Retinal pigment epithelial cell (primary cell): ENCODE measurements around the gene SALL3.

Experiments
- DNase-seq: peaks from one replicate; pipeline ENCODE4 v3.0.0-alpha.2; 2010; ENCODE audit warnings: low read depth
- H3K4me3 ChIP-seq: 2 replicates; pipeline ENCODE4 v1.5.1; 2011; ENCODE audit warnings: mild to moderate bottlenecking, low read length, control low read depth, moderate library complexity
- TF ChIP-seq, protein P1 (sequence below): conservative IDR thresholded peaks from 2 replicates; pipeline ENCODE4 v1.5.1; 2011; ENCODE audit warnings: low read depth, low read length, control low read depth, inconsistent platforms

The SALL3 gene

DNA sequence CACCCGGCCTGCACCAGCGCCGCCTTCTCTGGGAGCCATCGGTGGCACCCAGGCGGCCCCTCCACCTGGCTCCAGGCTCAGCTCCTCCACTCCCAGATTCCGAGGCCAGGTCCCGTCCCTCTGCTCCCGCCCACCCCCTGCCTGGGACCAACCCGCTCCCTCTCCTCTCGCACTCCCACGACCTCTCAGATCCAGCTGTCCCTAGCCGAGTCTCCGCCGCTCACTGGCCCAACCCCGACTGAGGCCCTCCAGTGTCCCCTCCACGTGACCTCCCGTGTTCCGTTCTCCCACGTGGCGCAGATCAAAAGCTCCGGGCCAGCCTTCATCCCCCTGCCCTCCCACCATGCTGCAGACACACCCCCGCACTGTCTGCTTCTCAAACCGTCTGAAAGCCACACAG, 14.4 kb upstream of the SALL3 start:
- TF ChIP-seq, protein P1, sequence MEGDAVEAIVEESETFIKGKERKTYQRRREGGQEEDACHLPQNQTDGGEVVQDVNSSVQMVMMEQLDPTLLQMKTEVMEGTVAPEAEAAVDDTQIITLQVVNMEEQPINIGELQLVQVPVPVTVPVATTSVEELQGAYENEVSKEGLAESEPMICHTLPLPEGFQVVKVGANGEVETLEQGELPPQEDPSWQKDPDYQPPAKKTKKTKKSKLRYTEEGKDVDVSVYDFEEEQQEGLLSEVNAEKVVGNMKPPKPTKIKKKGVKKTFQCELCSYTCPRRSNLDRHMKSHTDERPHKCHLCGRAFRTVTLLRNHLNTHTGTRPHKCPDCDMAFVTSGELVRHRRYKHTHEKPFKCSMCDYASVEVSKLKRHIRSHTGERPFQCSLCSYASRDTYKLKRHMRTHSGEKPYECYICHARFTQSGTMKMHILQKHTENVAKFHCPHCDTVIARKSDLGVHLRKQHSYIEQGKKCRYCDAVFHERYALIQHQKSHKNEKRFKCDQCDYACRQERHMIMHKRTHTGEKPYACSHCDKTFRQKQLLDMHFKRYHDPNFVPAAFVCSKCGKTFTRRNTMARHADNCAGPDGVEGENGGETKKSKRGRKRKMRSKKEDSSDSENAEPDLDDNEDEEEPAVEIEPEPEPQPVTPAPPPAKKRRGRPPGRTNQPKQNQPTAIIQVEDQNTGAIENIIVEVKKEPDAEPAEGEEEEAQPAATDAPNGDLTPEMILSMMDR = no peak
- DNase-seq = no peak
- no peak overlapping the region for H3K4me3 ChIP-seq

DNA sequence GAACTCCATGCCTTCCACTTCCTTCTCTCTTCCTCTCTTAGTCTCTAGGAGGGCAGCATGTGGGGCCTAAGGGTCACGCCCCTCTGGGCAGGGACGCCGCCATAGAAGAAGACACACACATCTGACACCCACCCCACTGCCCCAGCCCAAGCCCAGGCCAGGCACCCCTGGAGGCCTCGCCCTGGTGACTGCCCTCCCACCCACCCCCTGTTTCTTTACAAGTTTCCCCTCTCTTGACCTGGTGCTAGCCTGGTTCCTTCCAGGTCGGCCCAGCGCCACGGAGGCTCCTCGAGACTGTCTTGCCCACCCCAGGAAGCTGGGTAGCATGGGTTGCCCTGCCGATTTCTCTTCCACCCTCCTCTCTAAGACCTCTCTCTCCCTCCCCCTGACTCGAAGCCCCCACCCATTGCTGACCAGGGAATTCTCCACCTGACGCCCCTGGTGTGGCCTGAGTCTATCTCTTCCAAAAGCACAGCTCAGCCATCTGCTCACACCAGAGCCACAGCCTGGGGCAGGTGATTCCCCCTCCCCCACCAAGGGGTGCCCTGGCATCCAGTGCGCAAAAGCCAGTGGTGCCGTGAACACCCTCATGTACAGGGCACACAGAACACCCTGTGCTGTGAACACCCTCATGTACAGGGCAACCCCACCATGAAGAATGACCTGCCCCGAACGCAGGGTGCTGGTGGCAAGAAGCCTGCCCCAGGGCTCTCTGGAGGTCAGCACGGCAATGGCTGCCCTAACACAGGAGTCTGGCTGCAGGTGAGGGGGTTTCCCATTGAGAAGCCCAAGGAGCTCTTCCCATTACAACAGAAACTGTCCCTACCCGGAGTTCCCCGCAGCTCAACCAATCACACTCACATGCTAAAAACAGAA, 13.5 kb upstream of the SALL3 start:
- TF ChIP-seq, protein P1 = no peak

DNA sequence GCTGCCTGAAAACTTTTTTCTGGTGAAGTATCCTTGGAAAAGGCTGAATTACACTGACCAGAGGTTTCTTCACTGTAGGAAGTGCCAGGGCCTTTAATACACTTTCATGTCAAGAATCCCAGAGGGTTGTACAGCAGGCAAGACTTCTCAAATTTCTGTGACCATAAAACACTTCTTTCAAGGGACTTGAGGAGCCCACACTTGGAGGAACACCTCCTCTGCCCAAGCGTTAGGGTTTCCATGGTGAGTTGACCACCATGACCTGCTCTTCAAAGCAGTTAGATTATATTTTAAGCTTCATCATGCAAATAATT, 12.9 kb upstream of the SALL3 start:
- no peak overlapping the region for H3K4me3 ChIP-seq
- no peak for DNase-seq
- TF ChIP-seq, protein P1 = no peak

More for the DNA sequence above, 13.5 kb upstream of the SALL3 start:
- DNase-seq = no peak
- no peak overlapping the region for H3K4me3 ChIP-seq

DNA sequence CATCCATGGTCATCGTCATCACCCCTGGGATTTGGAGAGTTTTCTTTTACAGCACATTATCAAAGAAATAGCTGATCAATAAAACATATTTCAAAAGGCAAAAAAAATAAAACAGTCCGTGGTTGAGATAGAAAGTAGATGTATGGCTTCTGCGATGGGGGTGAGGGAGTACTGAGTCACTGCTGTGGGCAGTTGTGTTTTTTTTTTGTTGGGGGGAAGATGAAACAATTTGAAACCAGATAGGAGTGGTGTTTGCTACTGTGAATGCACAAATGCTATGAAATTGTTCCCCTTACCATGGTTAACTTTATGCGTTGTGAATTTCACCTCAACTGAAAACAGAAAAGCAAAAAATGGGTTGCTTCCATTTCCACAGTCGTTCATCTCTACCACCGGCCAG, 11.9 kb upstream of the SALL3 start:
- no peak overlapping the region for H3K4me3 ChIP-seq
- DNase-seq = no peak
- TF ChIP-seq, protein P1 = no peak

DNA sequence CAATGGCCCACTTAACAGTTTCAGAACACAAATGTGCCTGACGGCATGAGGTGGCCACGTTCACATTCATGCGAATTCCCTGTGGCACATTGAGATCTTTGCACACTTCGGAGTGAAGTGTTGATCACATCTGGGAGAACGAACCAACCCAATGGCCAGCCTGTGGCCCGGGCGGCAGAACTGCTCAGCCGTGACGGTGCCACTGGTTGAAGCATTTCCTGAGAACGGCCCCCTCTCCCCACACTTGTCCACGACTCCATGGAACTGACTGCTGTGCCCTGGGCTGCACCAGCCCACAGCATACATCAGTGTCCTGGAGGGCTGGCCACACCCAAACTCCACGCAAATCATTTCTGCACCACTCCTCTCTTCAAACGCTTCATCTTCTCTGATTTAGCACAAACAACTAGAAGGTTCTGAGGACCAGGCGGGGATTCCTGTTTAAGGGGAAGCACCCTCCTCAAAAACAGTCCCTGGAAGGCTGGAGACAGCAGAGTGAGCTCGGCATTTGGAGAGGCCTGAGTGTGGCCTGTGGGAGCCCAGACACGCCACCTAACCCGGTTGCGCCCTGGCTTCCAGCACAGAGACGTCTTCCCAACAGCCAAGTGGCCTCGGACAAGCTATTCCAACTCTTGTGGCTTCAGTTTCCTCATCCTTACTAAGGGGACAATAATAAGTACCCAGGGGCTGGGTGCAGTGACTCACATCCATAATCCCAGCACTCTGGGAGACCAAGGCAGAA, 9.9 kb upstream of the SALL3 start:
- no peak for DNase-seq
- no peak overlapping the region for H3K4me3 ChIP-seq
- TF ChIP-seq, protein P1 = no peak

DNA sequence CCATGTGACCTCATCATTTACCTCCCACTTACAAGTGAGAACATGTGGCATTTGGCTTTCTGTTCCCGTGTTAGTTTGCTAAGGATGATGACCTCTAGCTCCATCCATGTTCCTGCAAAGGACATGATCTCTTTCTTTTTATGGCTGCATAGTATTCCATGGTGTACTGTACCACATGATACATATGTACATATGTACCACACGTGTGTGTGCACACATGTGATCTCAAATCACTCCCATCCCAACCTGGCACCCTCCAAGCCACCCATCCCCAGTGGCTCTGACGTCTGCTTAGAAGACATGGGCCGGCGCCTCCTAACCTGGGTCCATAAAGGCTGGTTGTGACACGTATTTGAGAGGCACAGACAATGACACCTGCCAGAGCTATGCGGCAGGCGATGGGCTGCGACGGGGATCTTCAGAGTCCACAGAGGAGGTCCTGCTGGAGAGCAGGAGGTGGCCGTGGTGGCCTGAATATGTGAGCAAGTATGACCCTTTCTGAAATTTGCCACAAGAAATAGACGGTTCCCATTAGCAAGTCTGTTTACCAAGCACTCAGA, 8.8 kb upstream of the SALL3 start:
- no peak for DNase-seq
- H3K4me3 ChIP-seq = no peak overlapping the region
- TF ChIP-seq, protein P1 = no peak
